Neural cell (in vitro differentiated cells): ENCODE data around the gene THRB. TPM values are rescaled to one million over a fixed set of nuclear protein-coding genes. Genes with fewer than 3 reads are reported as not detected.

Source experiments
- H2AFZ ChIP-seq: fragments of 200-600, 300-800 bp; sonication (generic), shearing (Covaris generic); 2 replicates; pipeline ENCODE4 v1.6.0; 2014; ENCODE audit warnings: low read depth, mild to moderate bottlenecking, antibody characterized with exemption, low read length, moderate library complexity
- H3F3A ChIP-seq: fragments of 200-600 bp; shearing (Covaris generic); 2 replicates; pipeline ENCODE4 v1.6.1; 2016; ENCODE audit warnings: mild to moderate bottlenecking, moderate library complexity, mixed read lengths, antibody characterized with exemption, low read length; ENCODE audit not compliant: insufficient read depth, poor library complexity, severe bottlenecking
- H3K27ac ChIP-seq: fragments of 200-600, 300-800 bp; sonication (generic), shearing (Covaris generic); 2 replicates; pipeline ENCODE4 v1.5.1; 2014; ENCODE audit warnings: mild to moderate bottlenecking, low read length, moderate library complexity
- H3K27me3 ChIP-seq: fragments of 300-800, 200-600 bp; sonication (generic), shearing (Covaris generic); 2 replicates; pipeline ENCODE4 v1.6.0; 2014; ENCODE audit warnings: mild to moderate bottlenecking, low read depth, low read length, moderate library complexity; ENCODE audit not compliant: insufficient read depth
- H3K36me3 ChIP-seq: fragments of 300-800, 200-600 bp; sonication (generic), shearing (Covaris generic); 2 replicates; pipeline ENCODE4 v1.5.1; 2014; ENCODE audit warnings: mild to moderate bottlenecking, antibody characterized with exemption, low read length, moderate library complexity; ENCODE audit not compliant: insufficient read depth
- H3K4me2 ChIP-seq: fragments of 300-800, 200-600 bp; sonication (generic), shearing (Covaris generic); 2 replicates; pipeline ENCODE4 v1.6.0; 2014; ENCODE audit warnings: mild to moderate bottlenecking, low read length
- H3K4me3 ChIP-seq: fragments of 300-800, 200-600 bp; sonication (generic), shearing (Covaris generic); 2 replicates; pipeline ENCODE4 v1.5.1; 2014; ENCODE audit warnings: mild to moderate bottlenecking, low read length, moderate library complexity
- H3K79me2 ChIP-seq: fragments of 200-600 bp; shearing (Covaris generic); replicated peaks from 2 replicates; pipeline ENCODE4 v1.6.0; 2014; ENCODE audit warnings: mild to moderate bottlenecking, low read length, moderate library complexity; ENCODE audit not compliant: insufficient read depth
- H3K9ac ChIP-seq: fragments of 300-800, 200-600 bp; sonication (generic), shearing (Covaris generic); 2 replicates; pipeline ENCODE4 v1.6.1; 2016; ENCODE audit warnings: mild to moderate bottlenecking, low read length, mixed read lengths
- H3K9me2 ChIP-seq: fragments of 200-600 bp; shearing (Covaris generic); 2 replicates; pipeline ENCODE4 v1.6.1; 2016; ENCODE audit warnings: mild to moderate bottlenecking, low read length, mixed read lengths; ENCODE audit not compliant: insufficient read depth
- H3K9me3 ChIP-seq: fragments of 200-600, 300-800 bp; sonication (generic), shearing (Covaris generic); 2 replicates; pipeline ENCODE4 v1.6.1; 2016; ENCODE audit warnings: mild to moderate bottlenecking, mixed run types, low read length, moderate library complexity, mixed read lengths
- H4K20me1 ChIP-seq: fragments of 200-600 bp; shearing (Covaris generic); 2 replicates; pipeline ENCODE4 v1.6.1; 2016; ENCODE audit warnings: mild to moderate bottlenecking, mixed run types; ENCODE audit not compliant: insufficient read depth
- EP300 ChIP-seq: fragments of 450-650 bp; conservative IDR thresholded peaks from 2 replicates; pipeline ENCODE4 v1.6.1; 2014; ENCODE audit warnings: antibody characterized with exemption, mild to moderate bottlenecking, moderate library complexity; ENCODE audit not compliant: poor library complexity, severe bottlenecking
- EZH2 ChIP-seq: fragments of 200-600, 300-800 bp; shearing (Covaris generic), sonication (generic); IDR thresholded peaks from 2 replicates; pipeline ENCODE4 v1.6.1; 2014; ENCODE audit warnings: antibody characterized with exemption, low read length, borderline replicate concordance, mild to moderate bottlenecking; ENCODE audit not compliant: insufficient read depth, poor library complexity, severe bottlenecking
- MXI1 ChIP-seq: fragments of 450-650 bp; conservative IDR thresholded peaks from 2 replicates; pipeline ENCODE4 v1.6.1; 2014; ENCODE audit warnings: antibody characterized with exemption, mild to moderate bottlenecking; ENCODE audit not compliant: poor library complexity, severe bottlenecking
- POLR2AphosphoS5 ChIP-seq: IDR thresholded peaks from 2 replicates; pipeline ENCODE4 v1.6.1; 2012
- RAD21 ChIP-seq: fragments of 450-650 bp; conservative IDR thresholded peaks from 2 replicates; pipeline ENCODE4 v1.6.1; 2014; ENCODE audit warnings: antibody characterized with exemption, mild to moderate bottlenecking, moderate library complexity
- SMC3 ChIP-seq: fragments of 450-650 bp; conservative IDR thresholded peaks from 2 replicates; pipeline ENCODE4 v1.6.1; 2014; ENCODE audit warnings: antibody characterized with exemption, mild to moderate bottlenecking, moderate library complexity; ENCODE audit not compliant: poor library complexity
- TAF1 ChIP-seq: IDR thresholded peaks from 2 replicates; pipeline ENCODE4 v1.6.1; 2012; ENCODE audit warnings: low read depth
- polyA plus RNA-seq: library from polyadenylated mRNA; depleted of rRNA; stranded (reverse); fragments of >200 nt; gene quantifications from 2 replicates; pipeline ENCODE4 v1.2.3, GENCODE V29; 2014
- TF ChIP-seq, protein P1 (sequence below): IDR thresholded peaks from 2 replicates; pipeline ENCODE4 v1.6.1; 2012; ENCODE audit warnings: borderline replicate concordance
- TF ChIP-seq, protein P2 (sequence below): fragments of 450-650 bp; IDR thresholded peaks from 2 replicates; pipeline ENCODE4 v1.5.1; 2014; ENCODE audit warnings: antibody characterized with exemption, mild to moderate bottlenecking, moderate library complexity; ENCODE audit not compliant: poor library complexity, severe bottlenecking

THRB gene
- polyA plus RNA-seq, 1 donor from 2014 or later: 1.7 TPM

DNA sequence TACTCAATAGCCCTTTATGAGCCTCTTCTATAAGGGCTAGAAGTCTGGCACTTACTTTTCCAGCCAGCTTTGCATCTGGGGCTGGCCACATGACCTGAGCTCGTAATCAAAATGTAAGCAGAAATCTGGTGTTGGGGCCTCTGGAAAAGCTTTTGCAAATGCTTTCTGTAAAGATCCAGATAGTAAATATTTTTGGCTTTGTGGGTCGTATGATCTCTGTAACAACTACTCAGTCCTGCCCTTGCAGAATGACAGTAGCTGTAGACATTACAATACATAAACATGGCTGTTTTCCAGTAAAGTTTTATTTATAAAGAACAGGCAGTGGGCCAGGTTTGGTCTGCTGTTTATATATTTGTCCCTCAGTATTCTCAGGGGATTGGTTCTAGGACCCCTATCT, 46.2 kb upstream of the THRB start:
- Histone ChIP-seq H3K36me3 (no peaks in the 10 kb centered on the region), H3K9ac (no peak overlapping the region), H2AFZ (no peak overlapping the region), H3K4me2 (no peak overlapping the region), H3F3A (no peaks in the 10 kb centered on the region), H3K9me3 (no peaks in the 10 kb centered on the region), H4K20me1 (no peaks in the 10 kb centered on the region), H3K27ac (no peak overlapping the region), H3K9me2 (no peaks in the 10 kb centered on the region), H3K4me3 (no peak overlapping the region), H3K79me2 (no peaks in the 10 kb centered on the region), H3K27me3 (no peaks in the 10 kb centered on the region)
- TF ChIP-seq, protein P1, sequence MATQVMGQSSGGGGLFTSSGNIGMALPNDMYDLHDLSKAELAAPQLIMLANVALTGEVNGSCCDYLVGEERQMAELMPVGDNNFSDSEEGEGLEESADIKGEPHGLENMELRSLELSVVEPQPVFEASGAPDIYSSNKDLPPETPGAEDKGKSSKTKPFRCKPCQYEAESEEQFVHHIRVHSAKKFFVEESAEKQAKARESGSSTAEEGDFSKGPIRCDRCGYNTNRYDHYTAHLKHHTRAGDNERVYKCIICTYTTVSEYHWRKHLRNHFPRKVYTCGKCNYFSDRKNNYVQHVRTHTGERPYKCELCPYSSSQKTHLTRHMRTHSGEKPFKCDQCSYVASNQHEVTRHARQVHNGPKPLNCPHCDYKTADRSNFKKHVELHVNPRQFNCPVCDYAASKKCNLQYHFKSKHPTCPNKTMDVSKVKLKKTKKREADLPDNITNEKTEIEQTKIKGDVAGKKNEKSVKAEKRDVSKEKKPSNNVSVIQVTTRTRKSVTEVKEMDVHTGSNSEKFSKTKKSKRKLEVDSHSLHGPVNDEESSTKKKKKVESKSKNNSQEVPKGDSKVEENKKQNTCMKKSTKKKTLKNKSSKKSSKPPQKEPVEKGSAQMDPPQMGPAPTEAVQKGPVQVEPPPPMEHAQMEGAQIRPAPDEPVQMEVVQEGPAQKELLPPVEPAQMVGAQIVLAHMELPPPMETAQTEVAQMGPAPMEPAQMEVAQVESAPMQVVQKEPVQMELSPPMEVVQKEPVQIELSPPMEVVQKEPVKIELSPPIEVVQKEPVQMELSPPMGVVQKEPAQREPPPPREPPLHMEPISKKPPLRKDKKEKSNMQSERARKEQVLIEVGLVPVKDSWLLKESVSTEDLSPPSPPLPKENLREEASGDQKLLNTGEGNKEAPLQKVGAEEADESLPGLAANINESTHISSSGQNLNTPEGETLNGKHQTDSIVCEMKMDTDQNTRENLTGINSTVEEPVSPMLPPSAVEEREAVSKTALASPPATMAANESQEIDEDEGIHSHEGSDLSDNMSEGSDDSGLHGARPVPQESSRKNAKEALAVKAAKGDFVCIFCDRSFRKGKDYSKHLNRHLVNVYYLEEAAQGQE: no peak
- TF ChIP-seq POLR2AphosphoS5 (no peak), TAF1 (no peak), RAD21 (no peak), SMC3 (no peak), MXI1 (no peak)

DNA sequence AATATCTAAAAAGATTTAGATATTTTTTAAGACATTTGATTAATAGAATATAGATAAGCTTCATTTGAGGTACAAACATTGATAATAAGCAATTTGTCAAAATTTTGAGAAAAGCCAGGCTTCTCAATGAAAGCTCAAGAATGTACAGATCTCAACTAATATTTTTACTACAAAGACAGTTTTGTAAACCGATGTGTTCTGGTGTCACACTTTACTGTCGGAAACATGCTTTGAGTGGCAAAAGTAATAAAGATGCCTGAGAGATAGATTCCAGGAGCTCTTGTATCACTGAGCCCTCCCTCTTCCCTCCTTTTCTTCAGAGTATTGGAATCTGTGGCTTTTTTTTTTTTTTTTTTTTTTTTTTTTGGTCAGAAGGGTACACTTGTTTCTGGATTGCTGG, 45.0 kb upstream of the THRB start:
- H3K27me3 ChIP-seq: no peaks in the 10 kb centered on the region

More for the DNA sequence above, 45.0 kb upstream of the THRB start:
- H3K36me3 ChIP-seq: no peaks in the 10 kb centered on the region
- no peak overlapping the region for H2AFZ ChIP-seq
- H3K9me2 ChIP-seq: no peaks in the 10 kb centered on the region
- no peaks in the 10 kb centered on the region for H3K9me3 ChIP-seq
- H3K79me2 ChIP-seq: no peaks in the 10 kb centered on the region
- H3F3A ChIP-seq: no peaks in the 10 kb centered on the region
- H3K9ac ChIP-seq: no peak overlapping the region
- TF ChIP-seq MXI1: no peak
- TF ChIP-seq SMC3: no peak
- TF ChIP-seq RAD21: no peak
- TF ChIP-seq, protein P2, sequence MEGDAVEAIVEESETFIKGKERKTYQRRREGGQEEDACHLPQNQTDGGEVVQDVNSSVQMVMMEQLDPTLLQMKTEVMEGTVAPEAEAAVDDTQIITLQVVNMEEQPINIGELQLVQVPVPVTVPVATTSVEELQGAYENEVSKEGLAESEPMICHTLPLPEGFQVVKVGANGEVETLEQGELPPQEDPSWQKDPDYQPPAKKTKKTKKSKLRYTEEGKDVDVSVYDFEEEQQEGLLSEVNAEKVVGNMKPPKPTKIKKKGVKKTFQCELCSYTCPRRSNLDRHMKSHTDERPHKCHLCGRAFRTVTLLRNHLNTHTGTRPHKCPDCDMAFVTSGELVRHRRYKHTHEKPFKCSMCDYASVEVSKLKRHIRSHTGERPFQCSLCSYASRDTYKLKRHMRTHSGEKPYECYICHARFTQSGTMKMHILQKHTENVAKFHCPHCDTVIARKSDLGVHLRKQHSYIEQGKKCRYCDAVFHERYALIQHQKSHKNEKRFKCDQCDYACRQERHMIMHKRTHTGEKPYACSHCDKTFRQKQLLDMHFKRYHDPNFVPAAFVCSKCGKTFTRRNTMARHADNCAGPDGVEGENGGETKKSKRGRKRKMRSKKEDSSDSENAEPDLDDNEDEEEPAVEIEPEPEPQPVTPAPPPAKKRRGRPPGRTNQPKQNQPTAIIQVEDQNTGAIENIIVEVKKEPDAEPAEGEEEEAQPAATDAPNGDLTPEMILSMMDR: no peak
- no peak for TF ChIP-seq TAF1
- no peak for TF ChIP-seq EP300
- TF ChIP-seq EZH2: no peak
- TF ChIP-seq, protein P1: no peak
- no peak for TF ChIP-seq POLR2AphosphoS5
- no peak overlapping the region for H3K4me2 ChIP-seq
- H3K4me3 ChIP-seq: no peak overlapping the region
- H3K27ac ChIP-seq: no peak overlapping the region
- no peaks in the 10 kb centered on the region for H4K20me1 ChIP-seq
